Activated naive CD8-positive, alpha-beta T cell treated with anti-CD3 and anti-CD28 coated beads, Interleukin-2, amount 50 U/mL, for 16 hours (primary cell): ENCODE measurements around the gene SLC35F2.
"Not testable (repeated sequence)": the region's sequence is repeated elsewhere in the genome, so short reads cannot be mapped to it uniquely, and the experiment has no call there.

Experiments
- DNase-seq: peaks from one replicate; pipeline ENCODE4 v3.0.0-alpha.2; 2020; ENCODE audit warnings: low read depth, low spot score

SLC35F2 gene

GRCh38 chr11:107842412-107843100, 16.0 kb downstream of the SLC35F2 start:
- DNase-seq, result no peak

- DNase-seq, result no peak
These were observed 18.5 kb downstream of the SLC35F2 start for GRCh38 chr11:107840129-107840484.

- no peak for DNase-seq
These were observed 21.7 kb downstream of the SLC35F2 start for GRCh38 chr11:107836851-107837250.

GRCh38 chr11:107834995-107835394, 23.6 kb downstream of the SLC35F2 start:
- DNase-seq, result no peak

- DNase-seq, result not testable (repeated sequence)
These were observed 24.7 kb downstream of the SLC35F2 start for GRCh38 chr11:107833926-107834325.

- no peak for DNase-seq
These were observed 27.6 kb downstream of the SLC35F2 start for GRCh38 chr11:107830915-107831540.

- DNase-seq, result no peak
These were observed 31.5 kb downstream of the SLC35F2 start for GRCh38 chr11:107827041-107827440.

GRCh38 chr11:107825875-107826274, 32.7 kb downstream of the SLC35F2 start:
- DNase-seq, result no peak

GRCh38 chr11:107824668-107825369, 33.8 kb downstream of the SLC35F2 start:
- DNase-seq, result no peak

GRCh38 chr11:107821199-107821927, 37.2 kb downstream of the SLC35F2 start:
- DNase-seq, result no peak

- DNase-seq, result no peak
These were observed 39.1 kb downstream of the SLC35F2 start for GRCh38 chr11:107819361-107820014.

GRCh38 chr11:107818491-107818890, 40.1 kb downstream of the SLC35F2 start:
- no peak for DNase-seq

- no peak for DNase-seq
These were observed 42.6 kb downstream of the SLC35F2 start for GRCh38 chr11:107816028-107816427.

- DNase-seq, result no peak
These were observed 47.7 kb downstream of the SLC35F2 start for GRCh38 chr11:107810875-107811274.

- no peak for DNase-seq
These were observed 50.1 kb downstream of the SLC35F2 start for GRCh38 chr11:107808521-107808920.

GRCh38 chr11:107804971-107805370, 53.6 kb downstream of the SLC35F2 start:
- DNase-seq, result no peak

- DNase-seq, result no peak
These were observed 54.4 kb downstream of the SLC35F2 start for GRCh38 chr11:107804211-107804610.

GRCh38 chr11:107801641-107802040, 56.9 kb downstream of the SLC35F2 start:
- no peak for DNase-seq

GRCh38 chr11:107799218-107799859, 59.2 kb downstream of the SLC35F2 start:
- peak; percentile 22 for DNase-seq

- no peak for DNase-seq
These were observed 66.5 kb downstream of the SLC35F2 start for GRCh38 chr11:107792049-107792443.
